Upper lobe of left lung (tissue), 4 donors: ENCODE results near the gene C12orf60.

ENCODE experiments used
- EP300 ChIP-seq, 4 donors: sonication (generic); formaldehyde crosslinking; IDR thresholded peaks; one replicate each; pipeline ENCODE4 v1.5.1; 2017; ENCODE audit warnings: antibody characterized with exemption in 4 of 4, control low read depth in 2 of 4
- POLR2A ChIP-seq, 4 donors: fragments of 450-650 bp; IDR thresholded peaks; one replicate each; pipeline ENCODE4 v1.5.1; 2016 to 2017; ENCODE audit warnings: antibody characterized with exemption in 4 of 4, mild to moderate bottlenecking in 2 of 4
- TF ChIP-seq, protein P1 (sequence below), 6 experiments: fragments of 450-650 bp in 4 of 6; fragments of 200-600 bp in 2 of 6; sonication (generic) in 2 of 6; IDR thresholded peaks; one replicate each; pipeline ENCODE4 v1.5.1; 2016 to 2019; ENCODE audit warnings: antibody characterized with exemption in 6 of 6

DNA sequence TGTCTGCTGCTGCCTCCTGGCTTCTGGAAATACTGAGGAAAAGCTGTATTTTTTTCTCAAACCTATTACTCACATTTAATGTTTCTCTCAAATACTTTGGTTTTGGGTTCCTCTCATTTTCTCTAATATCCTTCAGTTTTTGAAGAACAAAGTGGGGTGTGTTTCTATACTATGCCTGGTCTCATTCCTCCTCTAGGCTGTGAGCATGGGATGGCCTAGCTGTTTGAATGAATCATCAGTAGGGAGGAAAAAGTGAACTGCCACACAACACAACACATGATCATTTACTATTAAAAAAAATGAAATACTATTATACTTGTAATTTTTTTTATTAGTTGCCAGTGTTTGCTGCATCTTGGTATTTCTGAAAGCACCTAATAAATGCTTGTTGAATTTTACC is 21.8 kb downstream of the C12orf60 start:
- TF ChIP-seq, protein P1, sequence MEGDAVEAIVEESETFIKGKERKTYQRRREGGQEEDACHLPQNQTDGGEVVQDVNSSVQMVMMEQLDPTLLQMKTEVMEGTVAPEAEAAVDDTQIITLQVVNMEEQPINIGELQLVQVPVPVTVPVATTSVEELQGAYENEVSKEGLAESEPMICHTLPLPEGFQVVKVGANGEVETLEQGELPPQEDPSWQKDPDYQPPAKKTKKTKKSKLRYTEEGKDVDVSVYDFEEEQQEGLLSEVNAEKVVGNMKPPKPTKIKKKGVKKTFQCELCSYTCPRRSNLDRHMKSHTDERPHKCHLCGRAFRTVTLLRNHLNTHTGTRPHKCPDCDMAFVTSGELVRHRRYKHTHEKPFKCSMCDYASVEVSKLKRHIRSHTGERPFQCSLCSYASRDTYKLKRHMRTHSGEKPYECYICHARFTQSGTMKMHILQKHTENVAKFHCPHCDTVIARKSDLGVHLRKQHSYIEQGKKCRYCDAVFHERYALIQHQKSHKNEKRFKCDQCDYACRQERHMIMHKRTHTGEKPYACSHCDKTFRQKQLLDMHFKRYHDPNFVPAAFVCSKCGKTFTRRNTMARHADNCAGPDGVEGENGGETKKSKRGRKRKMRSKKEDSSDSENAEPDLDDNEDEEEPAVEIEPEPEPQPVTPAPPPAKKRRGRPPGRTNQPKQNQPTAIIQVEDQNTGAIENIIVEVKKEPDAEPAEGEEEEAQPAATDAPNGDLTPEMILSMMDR (IDR thresholded peaks at IDR 0.05), result no peak
- TF ChIP-seq POLR2A (IDR thresholded peaks at IDR 0.05), result no peak
- TF ChIP-seq EP300 (IDR thresholded peaks at IDR 0.05), result no peak
